Progenitor cell of endocrine pancreas (in vitro differentiated cells): ENCODE measurements around the gene ZNF273. TPM values are rescaled to one million over a fixed set of nuclear protein-coding genes. Genes with fewer than 3 reads are reported as not detected.
A peak's percentile ranks its signal among the peaks of the same experiment; 100 is the strongest.

Experiments used
- DNase-seq: peaks from one replicate; pipeline ENCODE4 v3.0.0; 2021; ENCODE audit warnings: low spot score; ENCODE audit not compliant: unreplicated experiment
- H3K27ac Mint-ChIP-seq: 2 replicates; pipeline ENCODE4 v1.8.0; 2021; ENCODE audit warnings: mild to moderate bottlenecking, moderate library complexity, mixed read lengths
- H3K27me3 Mint-ChIP-seq: 2 replicates; pipeline ENCODE4 v1.8.0; 2021; ENCODE audit warnings: mixed read lengths
- H3K36me3 Mint-ChIP-seq: 2 replicates; pipeline ENCODE4 v1.8.0; 2022; ENCODE audit warnings: mixed read lengths; ENCODE audit not compliant: insufficient read depth
- H3K4me1 Mint-ChIP-seq: 2 replicates; pipeline ENCODE4 v1.8.0; 2021; ENCODE audit warnings: low read depth, mixed read lengths
- H3K4me3 Mint-ChIP-seq: 2 replicates; pipeline ENCODE4 v1.8.0; 2021; ENCODE audit warnings: low read depth, mild to moderate bottlenecking, moderate library complexity, mixed read lengths
- H3K9me3 Mint-ChIP-seq: 2 replicates; pipeline ENCODE4 v1.8.0; 2021; ENCODE audit warnings: low read depth, mixed read lengths
- total RNA-seq: library from RNA; stranded (reverse); gene quantifications from 2 replicates; pipeline ENCODE4 v1.2.1, GENCODE V29; 2021
- TF ChIP-seq, protein P1 (sequence below): fragments of 200-600 bp; sonication (generic); IDR thresholded peaks from one replicate; pipeline ENCODE4 v1.5.0; 2021; ENCODE audit warnings: antibody characterized with exemption, mild to moderate bottlenecking; ENCODE audit not compliant: unreplicated experiment

Gene ZNF273
- total RNA-seq, 1 donor from 2014 or later = 13.7 TPM

DNA sequence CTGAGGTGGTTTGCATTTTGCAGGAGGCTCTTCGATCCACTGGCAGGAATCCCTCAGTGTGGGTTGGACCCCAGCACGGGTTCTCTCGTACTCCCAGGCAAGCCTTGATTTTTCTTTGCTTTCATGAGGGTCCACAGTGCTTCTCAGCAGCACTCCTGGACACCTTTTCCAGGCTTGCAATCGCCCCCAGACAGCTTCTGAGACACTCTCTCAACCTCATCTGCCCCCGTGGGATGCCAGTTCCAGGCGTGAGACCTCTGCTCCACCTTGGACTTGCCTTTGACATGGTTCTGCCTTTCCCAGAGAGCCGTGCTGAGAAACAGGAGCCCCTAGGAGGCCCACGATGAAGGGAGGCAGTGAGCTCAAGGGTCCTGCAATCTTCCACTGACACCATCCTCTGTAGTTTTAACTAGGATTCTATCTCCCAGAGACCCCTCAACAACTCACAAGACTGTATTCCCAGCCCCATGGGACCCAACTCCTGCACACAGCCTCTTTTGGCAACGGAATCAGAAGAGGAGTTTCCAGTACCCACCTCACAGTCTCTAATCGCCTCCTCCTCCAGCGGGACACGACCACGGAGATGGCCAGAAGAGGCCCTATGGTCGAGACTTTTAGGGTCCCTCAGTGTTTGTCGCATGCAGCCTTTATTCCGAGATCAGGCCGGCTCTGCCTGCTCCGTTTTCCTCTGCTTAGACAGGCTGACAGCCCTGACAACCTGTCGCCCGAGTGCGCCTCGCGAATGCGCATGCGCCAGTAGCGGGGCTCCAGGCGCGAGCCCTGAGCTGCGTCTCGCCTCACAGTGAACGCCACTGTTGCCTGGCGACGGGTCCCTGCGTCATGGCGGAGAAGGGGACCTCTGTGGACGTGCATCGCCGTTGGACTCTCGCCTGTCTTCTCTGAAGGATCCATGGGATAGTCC is 26.0 kb upstream of the ZNF273 start:
- H3K36me3 Mint-ChIP-seq = peaks cover 2% of the 10 kb centered on the region
- no peaks in the 10 kb centered on the region for H3K27me3 Mint-ChIP-seq
- no peaks in the 10 kb centered on the region for H3K4me1 Mint-ChIP-seq
- peaks cover 26% of the 10 kb centered on the region for H3K9me3 Mint-ChIP-seq
- no peak for DNase-seq
- no peak overlapping the region for H3K27ac Mint-ChIP-seq
- peak overlapping the region; percentile 14 for H3K4me3 Mint-ChIP-seq
- TF ChIP-seq, protein P1, sequence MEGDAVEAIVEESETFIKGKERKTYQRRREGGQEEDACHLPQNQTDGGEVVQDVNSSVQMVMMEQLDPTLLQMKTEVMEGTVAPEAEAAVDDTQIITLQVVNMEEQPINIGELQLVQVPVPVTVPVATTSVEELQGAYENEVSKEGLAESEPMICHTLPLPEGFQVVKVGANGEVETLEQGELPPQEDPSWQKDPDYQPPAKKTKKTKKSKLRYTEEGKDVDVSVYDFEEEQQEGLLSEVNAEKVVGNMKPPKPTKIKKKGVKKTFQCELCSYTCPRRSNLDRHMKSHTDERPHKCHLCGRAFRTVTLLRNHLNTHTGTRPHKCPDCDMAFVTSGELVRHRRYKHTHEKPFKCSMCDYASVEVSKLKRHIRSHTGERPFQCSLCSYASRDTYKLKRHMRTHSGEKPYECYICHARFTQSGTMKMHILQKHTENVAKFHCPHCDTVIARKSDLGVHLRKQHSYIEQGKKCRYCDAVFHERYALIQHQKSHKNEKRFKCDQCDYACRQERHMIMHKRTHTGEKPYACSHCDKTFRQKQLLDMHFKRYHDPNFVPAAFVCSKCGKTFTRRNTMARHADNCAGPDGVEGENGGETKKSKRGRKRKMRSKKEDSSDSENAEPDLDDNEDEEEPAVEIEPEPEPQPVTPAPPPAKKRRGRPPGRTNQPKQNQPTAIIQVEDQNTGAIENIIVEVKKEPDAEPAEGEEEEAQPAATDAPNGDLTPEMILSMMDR = no peak

DNA sequence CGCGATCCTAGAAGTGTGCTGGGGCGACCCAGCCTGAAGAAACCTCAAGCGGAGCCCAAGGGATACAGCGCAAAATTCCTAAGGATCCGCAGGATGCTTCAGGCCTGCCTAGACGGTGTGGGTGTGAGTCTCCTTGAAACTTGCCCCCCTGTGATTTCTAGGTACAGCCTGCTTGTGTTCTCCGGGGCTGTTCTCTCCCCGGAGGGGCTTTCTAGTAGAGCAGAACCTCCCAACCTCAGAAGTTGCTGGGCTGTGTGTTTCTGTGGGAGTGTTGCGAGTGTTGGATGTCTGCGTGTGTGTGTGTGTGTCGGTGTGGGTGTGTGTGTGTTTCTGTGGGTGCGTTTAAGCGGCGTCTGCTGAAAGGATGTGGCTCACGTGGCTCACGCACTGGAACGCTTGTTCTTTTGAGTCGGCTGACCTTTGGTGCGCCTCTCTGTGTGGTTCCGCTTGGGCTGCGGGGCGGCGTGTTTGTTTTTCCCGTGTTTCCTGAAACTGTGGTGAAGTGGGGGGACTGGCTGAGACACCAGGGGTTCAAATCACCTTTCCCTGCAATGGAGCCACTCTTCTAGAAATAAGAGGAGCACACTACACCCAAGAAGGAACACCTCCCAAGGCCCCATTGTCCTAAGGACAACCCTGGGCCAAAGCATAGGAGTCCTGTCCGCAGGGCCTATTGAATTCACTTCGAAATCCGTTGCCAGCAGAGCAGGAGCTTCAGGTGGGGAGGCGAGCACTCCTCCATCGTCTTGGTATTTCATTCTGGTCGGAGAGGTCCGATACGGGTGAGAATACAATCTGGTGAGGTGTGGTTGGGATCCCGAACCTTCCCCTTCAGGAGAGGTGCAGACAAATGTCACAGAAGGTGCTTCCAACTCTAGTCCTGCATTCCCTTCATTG is 25.1 kb upstream of the ZNF273 start:
- H3K36me3 Mint-ChIP-seq = peaks cover 2% of the 10 kb centered on the region
- no peak for DNase-seq
- no peak overlapping the region for H3K4me3 Mint-ChIP-seq
- no peaks in the 10 kb centered on the region for H3K4me1 Mint-ChIP-seq
- no peaks in the 10 kb centered on the region for H3K27me3 Mint-ChIP-seq
- TF ChIP-seq, protein P1 = no peak
- no peak overlapping the region for H3K27ac Mint-ChIP-seq
- peaks cover 29% of the 10 kb centered on the region for H3K9me3 Mint-ChIP-seq

GRCh38 chr7:64878684-64879083 is 24.4 kb upstream of the ZNF273 start:
- Mint-ChIP-seq H3K4me3 (no peak overlapping the region), H3K27ac (no peak overlapping the region), H3K9me3 (peaks cover 28% of the 10 kb centered on the region), H3K27me3 (no peaks in the 10 kb centered on the region), H3K4me1 (no peaks in the 10 kb centered on the region), H3K36me3 (peaks cover 3% of the 10 kb centered on the region)
- TF ChIP-seq, protein P1 = no peak
- DNase-seq = no peak

- DNase-seq = no peak
- no peak overlapping the region for H3K27ac Mint-ChIP-seq
- H3K36me3 Mint-ChIP-seq = peaks cover 3% of the 10 kb centered on the region
- H3K4me1 Mint-ChIP-seq = no peaks in the 10 kb centered on the region
- H3K4me3 Mint-ChIP-seq = no peak overlapping the region
- TF ChIP-seq, protein P1 = no peak
- peaks cover 28% of the 10 kb centered on the region for H3K9me3 Mint-ChIP-seq
- no peaks in the 10 kb centered on the region for H3K27me3 Mint-ChIP-seq
Measured at GRCh38 chr7:64879086-64879730, 23.9 kb upstream of the ZNF273 start.

DNA sequence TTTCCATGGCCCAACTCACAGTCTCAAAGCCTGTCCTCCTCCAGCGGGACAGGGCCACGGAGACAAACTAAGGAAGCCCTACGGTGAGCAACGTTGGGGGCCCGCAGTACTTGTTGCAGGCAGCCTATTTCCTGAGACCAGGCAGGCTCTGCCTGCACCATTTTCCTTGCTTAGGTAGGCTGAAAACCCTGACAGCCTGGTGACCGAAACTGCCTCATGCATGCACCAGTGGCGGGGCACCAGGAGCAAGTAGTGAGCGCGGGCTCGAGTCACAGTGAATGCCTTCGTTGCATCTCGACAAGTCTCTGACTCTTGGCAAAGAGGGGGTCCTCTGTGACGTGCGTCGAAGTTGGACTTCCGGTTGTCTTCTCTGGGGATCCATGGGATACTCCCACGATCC is 23.3 kb upstream of the ZNF273 start:
- Mint-ChIP-seq H3K4me1 (no peaks in the 10 kb centered on the region), H3K27ac (no peak overlapping the region), H3K36me3 (peaks cover 3% of the 10 kb centered on the region), H3K27me3 (no peaks in the 10 kb centered on the region), H3K4me3 (no peak overlapping the region), H3K9me3 (peaks cover 28% of the 10 kb centered on the region)
- no peak for DNase-seq
- TF ChIP-seq, protein P1 = no peak
